ENCODE results near the gene CRK. TPM values are rescaled to one million over a fixed set of nuclear protein-coding genes. Genes with fewer than 3 reads are reported as not detected.
"Not testable (repeated sequence)": the region's sequence is repeated elsewhere in the genome, so short reads cannot be mapped to it uniquely, and the experiment has no call there.

CRK gene
- total RNA-seq, 1 donor from 2014 or later: 104 TPM

GRCh38 chr17:1467898-1468492 is 12.0 kb upstream of the CRK start:
- DNase-seq (ENCODE audit: low read depth in 2 of 2): no peak

GRCh38 chr17:1467258-1467657 is 11.2 kb upstream of the CRK start:
- no peak for DNase-seq (ENCODE audit: low read depth in 2 of 2)

DNA sequence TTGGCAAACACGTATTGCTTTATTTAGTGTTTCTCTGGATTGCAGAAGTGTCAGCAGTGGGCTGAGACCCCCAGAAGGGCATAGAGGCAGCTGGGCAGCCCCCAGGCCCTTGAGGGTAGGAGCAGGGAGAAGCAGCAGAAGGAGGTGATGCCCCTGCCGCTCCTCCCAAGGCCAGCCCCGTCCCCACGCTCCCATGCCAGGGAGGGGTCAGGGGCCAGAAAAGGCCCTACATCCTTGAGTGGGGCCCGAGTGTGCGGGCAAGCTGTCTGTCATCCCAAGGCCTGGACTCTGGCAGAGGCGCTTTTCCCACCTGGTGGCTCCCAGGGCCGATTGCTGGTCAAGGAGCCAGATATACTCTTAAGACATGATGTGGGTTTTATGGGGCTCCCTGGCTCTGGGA is 8.2 kb upstream of the CRK start:
- no peak for DNase-seq (ENCODE audit: low read depth in 2 of 2)

DNA sequence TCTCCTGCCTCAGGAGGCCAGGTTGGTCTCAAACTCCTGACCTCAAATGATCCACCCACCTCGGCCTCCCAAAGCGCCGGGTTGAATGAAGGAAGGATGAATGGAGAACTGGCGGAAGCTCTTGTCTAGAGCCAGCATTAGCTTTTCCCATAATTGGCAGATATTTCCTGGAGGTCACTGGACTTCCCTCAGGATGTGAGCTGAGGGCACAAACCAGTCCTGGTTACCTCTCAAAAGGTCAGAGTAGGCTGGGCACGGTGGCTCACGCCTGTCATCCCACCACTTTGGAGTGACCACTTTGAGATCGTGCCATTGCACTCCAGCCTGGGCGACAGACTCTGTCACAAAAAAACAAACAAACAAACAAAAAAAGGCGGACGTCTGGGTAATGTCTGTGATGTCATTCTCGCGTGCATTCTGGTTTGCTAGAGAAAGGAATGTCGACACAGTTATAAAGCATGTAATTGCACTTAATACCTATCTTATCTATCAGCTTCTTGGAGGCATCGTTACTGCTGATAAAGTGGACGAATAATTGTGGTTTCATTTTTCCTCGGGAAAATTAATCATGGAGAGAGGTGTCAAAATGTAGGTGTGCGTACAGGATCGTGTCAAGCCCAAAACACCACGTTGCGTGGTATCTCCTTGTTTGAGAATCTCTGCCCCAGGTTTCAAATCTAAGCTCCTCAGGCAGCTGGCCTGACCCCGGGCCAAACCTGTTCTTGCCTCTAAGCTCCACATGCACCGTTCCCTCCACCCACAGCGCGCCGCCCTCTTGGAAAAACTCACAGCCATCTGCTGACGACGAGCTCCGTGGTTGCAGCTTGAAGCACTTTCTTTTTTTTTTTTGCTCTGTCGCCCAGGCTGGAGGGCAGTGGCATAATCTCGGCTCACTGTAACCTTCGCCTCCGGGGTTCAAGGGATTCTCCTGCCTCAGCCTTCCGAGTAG is 6.4 kb upstream of the CRK start:
- DNase-seq (ENCODE audit: low read depth in 2 of 2): peak in 1 of 2 donors; percentile 65

DNA sequence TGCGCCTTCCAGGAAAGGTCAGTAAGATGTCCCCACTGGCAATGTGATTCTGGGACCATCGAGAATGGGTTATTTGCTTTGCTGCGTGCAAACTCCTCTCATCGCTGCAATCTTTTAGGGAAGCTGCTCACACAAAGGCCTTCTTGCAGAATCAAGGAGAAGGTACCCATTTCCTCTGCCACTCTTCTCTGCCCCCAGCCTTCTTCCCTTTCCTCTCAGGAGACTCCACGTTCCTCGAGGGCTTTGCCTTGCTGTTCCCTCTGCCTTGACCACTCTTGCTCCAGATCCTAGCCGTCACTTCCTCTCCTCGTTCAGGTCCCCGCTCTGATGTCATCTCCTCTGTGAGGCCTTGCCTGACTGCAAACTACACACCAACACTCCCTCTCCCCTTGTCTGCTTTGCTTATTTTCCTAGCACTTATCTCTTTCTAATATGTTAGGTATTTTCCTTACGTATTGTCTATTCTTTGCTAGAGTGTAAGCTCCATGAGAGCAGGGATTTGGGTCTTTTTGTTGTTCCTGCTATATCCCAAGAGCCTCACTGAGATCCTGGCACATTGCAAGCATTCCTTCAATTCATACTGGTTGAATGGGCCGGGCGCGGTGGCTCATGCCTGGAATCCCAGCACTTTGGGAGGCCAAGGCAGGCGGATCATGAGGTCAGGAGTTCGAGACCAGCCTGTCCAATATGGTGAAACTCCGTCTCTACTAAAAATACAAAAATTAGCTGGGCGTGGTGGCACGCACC is 5.3 kb upstream of the CRK start:
- no peak for DNase-seq (ENCODE audit: low read depth in 2 of 2)

GRCh38 chr17:1460233-1460632 is 4.2 kb upstream of the CRK start:
- DNase-seq (ENCODE audit: low read depth in 2 of 2): peak in 1 of 2 donors; percentile 59

- peak in 1 of 2 donors; percentile 72 for DNase-seq (ENCODE audit: low read depth in 2 of 2)
Measured at GRCh38 chr17:1455291-1455796, 688 bp downstream of the CRK start.

DNA sequence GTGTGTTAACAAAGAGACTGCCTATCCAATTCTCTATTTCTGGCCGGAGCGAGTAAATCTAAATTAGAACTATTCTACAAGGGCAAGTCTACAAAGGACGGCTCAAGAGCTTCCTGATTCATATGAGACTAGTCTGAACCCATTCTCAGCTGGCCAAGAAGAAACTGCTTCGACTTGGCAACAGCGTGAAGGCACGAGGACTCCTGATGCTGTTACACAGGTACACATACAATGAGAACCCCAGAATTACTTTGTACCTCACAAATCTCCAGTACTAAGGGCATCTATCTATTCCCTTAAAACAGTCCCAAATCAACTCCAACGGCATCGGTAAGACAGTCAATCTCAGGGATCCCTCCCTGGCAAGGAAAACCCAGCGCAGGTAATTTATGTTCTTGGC is 1.5 kb downstream of the CRK start:
- DNase-seq (ENCODE audit: low read depth in 2 of 2): no peak

- not testable (repeated sequence) for DNase-seq (ENCODE audit: low read depth in 2 of 2)
Measured at GRCh38 chr17:1453694-1454093, 2.3 kb downstream of the CRK start.

GRCh38 chr17:1452836-1453235 is 3.2 kb downstream of the CRK start:
- DNase-seq (ENCODE audit: low read depth in 2 of 2): no peak

DNA sequence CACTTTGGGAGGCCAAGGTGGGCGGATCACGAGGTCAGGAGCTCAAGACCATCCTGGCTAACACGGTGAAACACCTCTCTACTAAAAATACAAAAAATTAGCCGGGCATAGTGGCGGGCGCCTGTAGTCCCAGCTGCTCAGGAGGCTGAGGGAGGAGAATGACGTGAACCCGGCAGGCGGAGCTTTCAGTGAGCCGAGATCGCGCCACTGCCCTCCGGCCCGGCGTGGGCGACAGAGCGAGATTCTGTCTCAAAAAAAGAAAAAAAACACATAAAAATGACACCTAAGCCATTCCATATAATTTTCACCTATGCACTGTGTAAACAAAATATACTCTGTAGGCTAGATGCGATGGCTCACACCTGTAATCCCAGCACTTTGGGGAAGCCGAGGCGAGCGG is 5.8 kb downstream of the CRK start:
- not testable (repeated sequence) for DNase-seq (ENCODE audit: low read depth in 2 of 2)

- no peak for DNase-seq (ENCODE audit: low read depth in 2 of 2)
Measured at GRCh38 chr17:1449412-1449967, 6.5 kb downstream of the CRK start.

DNA sequence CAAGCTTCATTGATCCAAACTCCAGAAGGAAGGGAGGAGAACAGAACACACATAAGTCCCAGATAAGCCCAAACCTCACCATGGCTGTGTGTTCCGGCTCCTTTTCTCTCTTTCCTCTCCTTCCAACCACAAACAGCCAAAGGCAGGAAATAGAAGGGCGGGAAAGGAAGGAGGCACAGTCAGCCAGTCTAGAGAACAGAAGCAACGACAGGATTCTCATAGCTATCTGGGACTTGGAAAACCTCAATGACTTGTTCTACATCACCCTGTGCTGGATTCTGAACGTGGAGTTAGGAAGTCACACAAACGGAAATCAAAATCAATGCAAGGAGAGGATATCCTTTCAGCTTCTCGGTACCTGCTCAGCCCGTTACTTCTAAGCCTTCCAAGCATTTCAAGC is 9.0 kb downstream of the CRK start:
- DNase-seq (ENCODE audit: low read depth in 2 of 2): peak in 1 of 2 donors; percentile 80

DNA sequence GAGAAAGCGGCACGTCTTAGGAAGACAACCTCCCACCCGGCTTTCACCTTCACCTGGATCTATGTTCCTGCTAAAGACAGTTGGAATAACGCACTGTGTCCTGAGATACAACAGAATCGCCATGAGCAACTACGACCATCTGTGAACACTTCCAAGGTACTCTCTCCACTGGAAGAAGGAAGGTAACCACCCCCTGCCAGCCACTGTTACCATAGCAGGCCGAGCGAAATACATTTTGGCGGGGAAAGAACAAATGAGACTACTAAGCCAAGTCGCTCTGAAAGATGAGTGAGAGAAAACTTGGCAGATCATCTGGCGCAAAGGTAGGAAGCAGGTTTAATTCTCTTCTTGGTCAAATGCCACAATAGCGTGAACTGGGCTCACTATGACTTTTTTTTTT is 9.8 kb downstream of the CRK start:
- DNase-seq (ENCODE audit: low read depth in 2 of 2): no peak

DNA sequence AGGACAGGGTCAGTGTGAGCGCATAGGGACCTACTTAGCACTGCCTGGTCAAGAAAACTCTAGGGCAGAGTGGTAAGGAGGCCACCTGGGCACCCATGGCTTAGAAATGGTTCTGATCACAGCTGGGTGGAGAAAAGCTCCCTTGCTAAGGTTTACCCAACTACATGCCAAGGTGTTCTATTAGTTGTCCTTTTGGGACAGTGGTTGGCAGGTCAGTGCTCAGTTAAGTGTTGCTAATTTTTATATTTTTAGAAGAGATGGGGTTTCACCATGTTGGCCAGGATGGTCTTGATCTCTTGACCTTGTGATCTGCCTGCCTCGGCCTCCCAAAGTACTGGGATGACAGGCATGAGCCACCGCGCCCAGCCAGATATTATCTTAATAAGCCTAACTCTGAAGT is 10.3 kb downstream of the CRK start:
- not testable (repeated sequence) for DNase-seq (ENCODE audit: low read depth in 2 of 2)

GRCh38 chr17:1442721-1443120 is 13.3 kb downstream of the CRK start:
- DNase-seq (ENCODE audit: low read depth in 2 of 2): not testable (repeated sequence)

- DNase-seq (ENCODE audit: low read depth in 2 of 2): no peak
Measured at GRCh38 chr17:1442187-1442586, 13.8 kb downstream of the CRK start.

GRCh38 chr17:1440921-1441320 is 15.1 kb downstream of the CRK start:
- DNase-seq (ENCODE audit: low read depth in 2 of 2): no peak

DNA sequence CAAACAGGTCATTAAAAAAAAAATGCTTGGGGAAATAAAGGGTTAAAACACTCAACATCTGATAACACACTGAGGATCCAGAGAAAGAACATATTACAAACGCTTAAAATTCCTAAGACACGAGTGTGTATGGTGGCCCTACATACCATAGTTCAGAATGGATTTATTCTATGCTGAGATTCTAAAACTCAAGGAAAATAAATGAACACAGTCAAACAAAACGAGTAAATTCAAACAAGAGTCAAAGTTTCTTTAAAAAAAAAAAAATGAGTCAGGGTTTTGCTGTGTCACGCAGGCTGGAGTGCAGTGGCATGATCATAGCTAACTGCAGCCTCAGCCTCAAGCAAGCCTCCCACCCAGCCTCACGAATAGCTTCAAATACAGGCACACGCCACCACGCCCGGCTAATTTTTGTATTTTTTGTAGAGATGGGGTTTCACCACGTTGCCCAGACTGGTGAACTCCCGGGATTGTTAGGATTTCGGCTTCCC is 17.4 kb downstream of the CRK start:
- no peak for DNase-seq (ENCODE audit: low read depth in 2 of 2)

DNA sequence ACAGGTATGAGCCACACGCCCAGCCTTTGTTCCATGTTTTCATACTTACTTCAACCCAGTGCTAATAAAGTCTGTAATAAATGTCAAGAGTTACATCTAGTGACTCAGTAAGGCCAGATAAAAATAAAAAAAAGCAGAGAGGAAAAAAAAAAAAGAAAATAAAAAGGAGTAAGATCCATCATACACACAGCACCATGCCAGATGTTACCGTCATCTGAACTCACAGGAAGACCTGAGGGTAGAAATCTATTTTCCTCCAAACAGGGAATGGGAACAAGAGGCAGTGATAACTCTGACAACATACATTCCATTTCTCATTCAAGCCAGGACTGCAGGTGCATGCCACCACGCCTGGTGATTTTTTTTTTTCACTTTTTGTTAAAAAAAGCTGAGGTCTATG is 20.7 kb downstream of the CRK start:
- DNase-seq (ENCODE audit: low read depth in 2 of 2): no peak

DNA sequence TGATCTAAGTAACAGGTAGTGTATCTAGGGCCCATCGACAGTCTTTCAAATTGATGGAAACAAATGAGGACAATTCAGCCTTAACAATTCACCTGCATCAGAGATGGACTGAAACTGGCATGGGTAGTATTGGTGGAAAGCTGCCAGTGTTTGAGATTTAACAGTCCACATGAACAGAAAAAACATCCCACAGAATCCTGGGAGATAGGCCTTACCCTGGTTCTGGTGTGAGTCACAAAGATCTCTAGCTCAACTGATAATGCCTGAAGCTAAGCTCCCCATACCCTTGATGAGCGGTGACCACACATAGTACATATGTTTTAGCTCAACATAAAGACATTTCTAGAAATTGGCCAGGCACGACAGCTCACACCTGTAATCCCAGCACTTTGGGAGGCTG is 21.9 kb downstream of the CRK start:
- no peak for DNase-seq (ENCODE audit: low read depth in 2 of 2)

Data from dermis microvascular lymphatic vessel endothelial cell (primary cell).